H1 (cell line): ENCODE data around the gene SEC61B. TPM values are rescaled to one million over a fixed set of nuclear protein-coding genes. Genes with fewer than 3 reads are reported as not detected.
A peak's percentile ranks its signal among the peaks of the same experiment; 100 is the strongest.

Source experiments
- CTCF ChIA-PET: fragments of 300-600 bp; sonication (Branson Sonifier 250); formaldehyde crosslinking; loops from one replicate; lab custom pipeline; 2021; ENCODE audit not compliant: partially characterized antibody; lab: Charles Lee
- POLR2A ChIA-PET: fragments of 300-600 bp; sonication (Branson Sonifier 250); formaldehyde crosslinking; loops from one replicate; lab custom pipeline; 2021; ENCODE audit warnings: inconsistent platforms; ENCODE audit not compliant: partially characterized antibody; lab: Charles Lee
- DNase-seq, 2 experiments: peaks; one replicate each; pipeline versions ENCODE4 v3.0.0 to v3.0.0-alpha.2; 2010 to 2022; ENCODE audit warnings: low spot score in 2 of 2, low read depth in 1 of 2, mixed read lengths in 1 of 2
- FAIRE-seq: peaks from 2 replicates; lab custom pipeline; 2011; peaks lifted over from hg19 to GRCh38; lab: Jason Lieb, UNC
- H2AFZ ChIP-seq: 2 replicates; pipeline ENCODE4 v1.8.1; 2012; ENCODE audit warnings: low read length, inconsistent platforms
- H2AK5ac ChIP-seq: 2 replicates; pipeline ENCODE4 v1.6.1; 2013; ENCODE audit warnings: low read depth, low read length
- H2BK120ac ChIP-seq: replicated peaks from 2 replicates; pipeline ENCODE3; 2013; ENCODE audit warnings: low read depth, low read length, inconsistent platforms
- H2BK12ac ChIP-seq: 2 replicates; pipeline ENCODE4 v1.6.1; 2013; ENCODE audit warnings: low read depth, low read length
- H2BK15ac ChIP-seq: 2 replicates; pipeline ENCODE4 v1.6.1; 2013; ENCODE audit warnings: low read length
- H2BK20ac ChIP-seq: 2 replicates; pipeline ENCODE4 v1.6.1; 2013; ENCODE audit warnings: low read length
- H2BK5ac ChIP-seq: 2 replicates; pipeline ENCODE4 v1.6.1; 2013; ENCODE audit warnings: low read depth, low read length
- H3K14ac ChIP-seq: 2 replicates; pipeline ENCODE4 v1.6.1; 2013; ENCODE audit warnings: inconsistent platforms; ENCODE audit not compliant: insufficient read length
- H3K18ac ChIP-seq: 2 replicates; pipeline ENCODE4 v1.6.1; 2013; ENCODE audit warnings: low read length; ENCODE audit errors: extremely low read depth
- H3K23ac ChIP-seq: 2 replicates; pipeline ENCODE4 v1.6.1; 2013; ENCODE audit warnings: inconsistent platforms; ENCODE audit not compliant: insufficient read length
- H3K23me2 ChIP-seq: 2 replicates; pipeline ENCODE4 v1.6.1; 2013; ENCODE audit warnings: low read depth, low read length
- H3K27ac ChIP-seq: 2 replicates; pipeline ENCODE4 v1.6.1; 2011; ENCODE audit warnings: low read depth, low read length, inconsistent platforms
- H3K27me3 ChIP-seq, 4 experiments: replicated peaks in 1 of 4; 1 replicate in 1 of 4; 2 replicates in 3 of 4; pipeline versions ENCODE4 v1.6.1 to v1.8.1; 2011 to 2013; ENCODE audit warnings: low read length in 3 of 4, mild to moderate bottlenecking in 3 of 4, inconsistent platforms in 2 of 4, mixed read lengths in 2 of 4, moderate library complexity in 1 of 4; ENCODE audit not compliant: control insufficient read depth in 3 of 4, insufficient read depth in 3 of 4; ENCODE audit errors: extremely low read depth in 1 of 4
- H3K36me3 ChIP-seq, 4 experiments: 2 replicates each; pipeline versions ENCODE4 v1.6.1 to v1.8.1; 2011 to 2013; ENCODE audit warnings: mild to moderate bottlenecking in 4 of 4, low read length in 3 of 4, moderate library complexity in 2 of 4, control low read depth in 1 of 4, inconsistent platforms in 1 of 4; ENCODE audit not compliant: insufficient read depth in 4 of 4, control insufficient read depth in 2 of 4
- H3K4ac ChIP-seq: replicated peaks from 2 replicates; pipeline ENCODE3; 2013; ENCODE audit warnings: low read length, low read depth, mixed read lengths, inconsistent platforms; ENCODE audit not compliant: insufficient read length
- H3K4me1 ChIP-seq, 4 experiments: replicated peaks in 1 of 4; 1 replicate in 1 of 4; 2 replicates in 3 of 4; pipeline versions ENCODE4 v1.6.1 to v1.8.1; 2011 to 2013; ENCODE audit warnings: low read length in 3 of 4, inconsistent platforms in 2 of 4, mixed read lengths in 1 of 4; ENCODE audit not compliant: insufficient read depth in 4 of 4, control insufficient read depth in 3 of 4
- H3K4me2 ChIP-seq, 2 experiments: 2 replicates each; pipeline versions ENCODE4 v1.6.1 to v1.8.1; 2011 to 2013; ENCODE audit warnings: low read depth in 2 of 2, low read length in 2 of 2, control low read depth in 1 of 2, inconsistent platforms in 1 of 2, mild to moderate bottlenecking in 1 of 2; ENCODE audit not compliant: insufficient read depth in 1 of 2
- H3K4me3 ChIP-seq, 4 experiments: fragments of 200-600, 300-600 bp in 1 of 4; sonication (generic), shearing (Covaris generic), sonication (Bioruptor Twin) in 1 of 4; 2 replicates each; pipeline versions ENCODE4 v1.5.1 to v1.8.1; 2011 to 2016; ENCODE audit warnings: low read length in 4 of 4, low read depth in 3 of 4, control low read depth in 2 of 4, inconsistent platforms in 2 of 4, mild to moderate bottlenecking in 2 of 4, mixed read lengths in 1 of 4, moderate library complexity in 1 of 4; ENCODE audit not compliant: insufficient read depth in 2 of 4; ENCODE audit errors: extremely low read depth in 1 of 4
- H3K56ac ChIP-seq: replicated peaks from 2 replicates; pipeline ENCODE3; 2013; ENCODE audit warnings: low read depth, mild to moderate bottlenecking, mixed read lengths, low read length, inconsistent platforms; ENCODE audit not compliant: insufficient read length
- H3K79me1 ChIP-seq: 2 replicates; pipeline ENCODE4 v1.6.1; 2013; ENCODE audit warnings: low read depth, low read length, control low read depth
- H3K79me2 ChIP-seq, 2 experiments: 2 replicates each; pipeline versions ENCODE4 v1.6.1 to v1.8.1; 2012 to 2013; ENCODE audit warnings: low read length in 2 of 2, mild to moderate bottlenecking in 2 of 2, inconsistent platforms in 1 of 2; ENCODE audit not compliant: insufficient read depth in 2 of 2, control insufficient read depth in 1 of 2
- H3K9ac ChIP-seq, 4 experiments: replicated peaks in 1 of 4; 1 replicate in 1 of 4; 2 replicates in 3 of 4; pipeline versions ENCODE4 v1.6.1 to v1.8.1; 2011 to 2013; ENCODE audit warnings: low read depth in 3 of 4, low read length in 3 of 4, control low read depth in 2 of 4, mild to moderate bottlenecking in 2 of 4, moderate library complexity in 2 of 4, inconsistent platforms in 1 of 4; ENCODE audit errors: extremely low read depth in 1 of 4
- H3K9me3 ChIP-seq, 2 experiments: 2 replicates each; pipeline versions ENCODE4 v1.6.1 to v1.8.1; 2012 to 2013; ENCODE audit warnings: mild to moderate bottlenecking in 2 of 2, moderate library complexity in 2 of 2, control low read depth in 1 of 2, inconsistent platforms in 1 of 2, low read depth in 1 of 2, low read length in 1 of 2, mixed read lengths in 1 of 2; ENCODE audit not compliant: insufficient read depth in 2 of 2
- H4K20me1 ChIP-seq, 2 experiments: replicated peaks in 1 of 2; 2 replicates each; pipeline versions ENCODE3 to v1.8.1; 2011 to 2013; ENCODE audit warnings: inconsistent platforms in 2 of 2, low read length in 2 of 2, mild to moderate bottlenecking in 1 of 2; ENCODE audit not compliant: insufficient read depth in 2 of 2, control insufficient read depth in 1 of 2
- H4K5ac ChIP-seq: 2 replicates; pipeline ENCODE4 v1.6.1; 2013; ENCODE audit warnings: low read length, low read depth, mixed read lengths, inconsistent platforms; ENCODE audit not compliant: insufficient read length
- H4K8ac ChIP-seq: 2 replicates; pipeline ENCODE4 v1.8.0; 2013; ENCODE audit warnings: mild to moderate bottlenecking, moderate library complexity, low read length, inconsistent platforms; ENCODE audit not compliant: insufficient read depth; ENCODE audit errors: extremely low read depth
- H4K91ac ChIP-seq: replicated peaks from 2 replicates; pipeline ENCODE3; 2013; ENCODE audit warnings: low read length, mixed read lengths, inconsistent platforms; ENCODE audit not compliant: insufficient read length
- ASH2L ChIP-seq: fragments of 200-600, 300-600 bp; sonication (generic); IDR thresholded peaks from one replicate; pipeline ENCODE4 v1.7.1; 2017; ENCODE audit warnings: low read length
- CTBP2 ChIP-seq: IDR thresholded peaks from 2 replicates; pipeline ENCODE4 v1.7.0; 2011; ENCODE audit warnings: borderline replicate concordance, mild to moderate bottlenecking, moderate library complexity, mixed read lengths, low read length; ENCODE audit not compliant: insufficient read depth, insufficient read length
- JUN ChIP-seq: IDR thresholded peaks from 2 replicates; pipeline ENCODE4 v1.6.1; 2011; ENCODE audit warnings: low read depth, mild to moderate bottlenecking, improper control_type of control experiment, low read length
- JUND ChIP-seq: IDR thresholded peaks from 2 replicates; pipeline ENCODE4 v1.6.1; 2011; ENCODE audit warnings: mild to moderate bottlenecking, improper control_type of control experiment, low read length
- KDM4A ChIP-seq: IDR thresholded peaks from one replicate; pipeline ENCODE4 v1.7.1; 2012; ENCODE audit warnings: low read depth, mild to moderate bottlenecking, moderate library complexity, low read length, inconsistent platforms; ENCODE audit not compliant: severe bottlenecking
- MAFK ChIP-seq: IDR thresholded peaks from 2 replicates; pipeline ENCODE4 v1.6.1; 2012; ENCODE audit warnings: low read depth, mild to moderate bottlenecking, improper control_type of control experiment, low read length
- NRF1 ChIP-seq: IDR thresholded peaks from 2 replicates; pipeline ENCODE4 v1.6.1; 2011; ENCODE audit warnings: mild to moderate bottlenecking, low read depth, low read length, improper control_type of control experiment
- POLR2A ChIP-seq, 2 experiments: IDR thresholded peaks; 1 replicate in 1 of 2; 2 replicates in 1 of 2; pipeline ENCODE4 v1.6.1; 2011; ENCODE audit warnings: low read depth in 2 of 2, low read length in 2 of 2, mild to moderate bottlenecking in 2 of 2; ENCODE audit errors: control extremely low read depth in 1 of 2
- RFX5 ChIP-seq: IDR thresholded peaks from 2 replicates; pipeline ENCODE4 v1.6.1; 2011; ENCODE audit warnings: low read depth, low read length, improper control_type of control experiment, borderline replicate concordance
- TBP ChIP-seq: IDR thresholded peaks from 2 replicates; pipeline ENCODE4 v1.6.1; 2011; ENCODE audit warnings: low read depth, low read length, improper control_type of control experiment
- TEAD4 ChIP-seq: IDR thresholded peaks from 2 replicates; pipeline ENCODE4 v1.6.1; 2012; ENCODE audit warnings: low read depth, low read length, inconsistent platforms, mixed read lengths
- YY1 ChIP-seq: IDR thresholded peaks from 2 replicates; pipeline ENCODE4 v1.6.1; 2011; ENCODE audit warnings: low read depth, mild to moderate bottlenecking, low read length
- WGBS, 2 experiments: shearing (Covaris generic) in 1 of 2; methylation state at CpG; one replicate each; pipeline versions ENCODE4 v1.1.6 to v1.1.7; 2013 to 2015; ENCODE audit warnings: low lambda C conversion rate in 2 of 2, mixed read lengths in 2 of 2, inconsistent platforms in 1 of 2, low coverage in 1 of 2, missing lambda C conversion rate in 1 of 2; ENCODE audit not compliant: insufficient replicate concordance in 2 of 2, insufficient coverage in 1 of 2, insufficient read length in 1 of 2; ENCODE audit errors: extremely low coverage in 1 of 2, missing lambda C conversion rate in 1 of 2; 5-methylcytosine and 5-hydroxymethylcytosine counted together
- polyA plus RNA-seq, 7 experiments: library from polyadenylated mRNA; depleted of rRNA in 3 of 7; stranded (reverse) in 5 of 7; unstranded in 2 of 7; fragments of >200 nt in 5 of 7; fragments of 200-250 nt in 2 of 7; gene quantifications; 1 replicate in 5 of 7; 2 replicates in 1 of 7; 4 replicates in 1 of 7; pipeline versions ENCODE4 v1.2.1 to v1.2.3, GENCODE V29; 2011 to 2013; ENCODE audit warnings: missing spikeins in 2 of 7, mixed read lengths in 2 of 7
- total RNA-seq: library from RNA; stranded (reverse); fragmentation: NEBNext Ultra II Directional; extraction: Animal tissue kit (Norgen Biotek cat#: 25700); gene quantifications from 2 replicates; pipeline ENCODE4 v1.2.1, GENCODE V29; 2021
- TF ChIP-seq, protein P1 (sequence below): IDR thresholded peaks from 2 replicates; pipeline ENCODE4 v1.6.1; 2012; ENCODE audit warnings: inconsistent platforms

Gene SEC61B
- total and polyA plus RNA-seq, 2 of the 8 experiments (the other 6 are each of a cell fraction or from before 2014, with no cell fraction given), result 155 to 379 TPM

DNA sequence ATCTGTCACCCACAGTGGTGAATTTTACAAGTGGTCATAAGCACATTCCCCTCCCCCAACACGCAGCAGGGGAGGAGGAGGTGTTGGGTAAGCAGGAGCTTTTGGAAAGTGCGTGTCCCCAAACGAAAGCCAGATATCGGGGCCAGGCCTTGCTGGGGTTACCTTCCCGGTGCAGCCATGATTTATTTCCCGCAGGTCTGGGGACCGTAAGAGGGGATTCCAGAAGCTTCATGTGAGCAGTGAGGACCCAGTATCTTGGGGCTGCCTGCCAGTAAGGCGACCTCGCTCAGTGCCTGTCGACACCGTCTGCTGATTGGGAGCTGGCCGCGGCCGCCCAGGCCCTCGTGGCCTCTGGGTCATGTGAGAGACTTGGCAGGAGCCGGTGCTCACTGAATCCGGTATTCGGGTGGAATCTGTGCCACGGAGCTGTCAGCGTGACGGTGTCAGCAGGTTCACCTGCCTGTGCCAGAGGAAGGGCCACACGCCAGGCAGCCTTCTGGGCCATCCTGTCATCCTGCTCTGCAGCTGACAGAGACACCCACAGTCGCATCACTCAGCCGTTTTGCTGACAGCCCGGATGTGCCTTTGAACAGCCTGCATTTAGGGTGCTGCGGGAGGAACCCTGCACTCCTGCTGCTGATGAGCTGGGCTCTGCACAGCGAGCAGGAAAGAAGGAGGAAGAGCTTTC, 37.3 kb downstream of the SEC61B start:
- FAIRE-seq, result no peak
- Histone ChIP-seq H4K8ac (peak overlapping the region; percentile 77), H3K27ac (no peak overlapping the region), H3K79me2 (no peaks in the 10 kb centered on the region), H4K20me1 (no peaks in the 10 kb centered on the region), H3K23me2 (no peaks in the 10 kb centered on the region), H3K27me3 (no peaks in the 10 kb centered on the region; a peak in 2 of 7 replicates), H3K56ac (no peak overlapping the region), H3K79me1 (no peaks in the 10 kb centered on the region), H2BK5ac (no peak overlapping the region), H3K4me2 (peak overlapping the region; percentile 7 to 12; a peak in 3 of 4 replicates), H2AFZ (peak overlapping the region; percentile 14; the same call in 1 of the 2 replicates), H3K4me3 (no peak overlapping the region), H3K18ac (no peak overlapping the region), H4K91ac (no peak overlapping the region), H2BK120ac (no peak overlapping the region), H3K9me3 (no peaks in the 10 kb centered on the region), H3K23ac (no peak overlapping the region), H3K9ac (no peak overlapping the region), H4K5ac (no peak overlapping the region), H2AK5ac (no peak overlapping the region), H2BK15ac (0 out of 2 replicates have a peak overlapping the region, but pooled peaks have one; percentile 54), H2BK20ac (no peak overlapping the region), H2BK12ac (peak overlapping the region; percentile 14; the same call in 1 of the 2 replicates), H3K4ac (no peak overlapping the region), H3K14ac (no peak overlapping the region), H3K36me3 (no peaks in the 10 kb centered on the region), H3K4me1 (peaks cover 0 to 6% (median 5%) of the 10 kb centered on the region in 4 experiments; a peak in 5 of 7 replicates)
- ChIA-PET POLR2A (interaction anchor here (0.9 kb wide), 1 partner anchor 647 kb away, joined by 3 read pairs; no protein-coding TSS in a partner anchor), CTCF (interaction anchor here (0.9 to 3.0 kb wide), 9 partner anchors 9 to 752 kb away, joined by 3 to 21 read pairs (median 4); no protein-coding TSS in a partner anchor)
- DNase-seq, result peak in 1 of 2 experiments; percentile 67
- WGBS, 2 experiments, result 81% methylated on average over 27 of the region's 27 CpGs; no CpG with 5 or more reads in 1 of the 2 experiments
- TF ChIP-seq TEAD4, result no peak
- TF ChIP-seq YY1, result no peak
- TF ChIP-seq TBP, result no peak
- no peak for TF ChIP-seq CTBP2
- TF ChIP-seq MAFK, result no peak
- peak; percentile 46 for TF ChIP-seq ASH2L
- TF ChIP-seq KDM4A, result no peak
- no peak for TF ChIP-seq JUND
- TF ChIP-seq POLR2A (IDR thresholded peaks at IDR 0.05; ENCODE audit: control extremely low read depth in 1 of 2, low read depth in 2 of 2, low read length in 2 of 2), result no peak
- TF ChIP-seq, protein P1, sequence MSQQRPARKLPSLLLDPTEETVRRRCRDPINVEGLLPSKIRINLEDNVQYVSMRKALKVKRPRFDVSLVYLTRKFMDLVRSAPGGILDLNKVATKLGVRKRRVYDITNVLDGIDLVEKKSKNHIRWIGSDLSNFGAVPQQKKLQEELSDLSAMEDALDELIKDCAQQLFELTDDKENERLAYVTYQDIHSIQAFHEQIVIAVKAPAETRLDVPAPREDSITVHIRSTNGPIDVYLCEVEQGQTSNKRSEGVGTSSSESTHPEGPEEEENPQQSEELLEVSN, result 0 out of 2 replicates have a peak, but pooled peaks have one; percentile 22
- TF ChIP-seq NRF1, result no peak
- TF ChIP-seq JUN, result no peak
- no peak for TF ChIP-seq RFX5
